Effector memory CD4-positive, alpha-beta T cell (primary cell): Measurements from ENCODE around the gene HACE1.

Source experiments
- DNase-seq, 3 donors: peaks; one replicate each; pipeline ENCODE4 v3.0.0-alpha.2; 2020
- H3K27ac ChIP-seq: 2 replicates; pipeline ENCODE4 v1.7.0; 2013; ENCODE audit warnings: mild to moderate bottlenecking, low read length, moderate library complexity; ENCODE audit not compliant: insufficient read depth, poor library complexity, severe bottlenecking
- H3K27me3 ChIP-seq: replicated peaks from 2 replicates; pipeline ENCODE4 v1.7.0; 2013; ENCODE audit warnings: mild to moderate bottlenecking, low read length; ENCODE audit not compliant: insufficient read depth, control insufficient read depth, poor library complexity, severe bottlenecking
- H3K36me3 ChIP-seq: 2 replicates; pipeline ENCODE4 v1.7.0; 2013; ENCODE audit warnings: mild to moderate bottlenecking, low read length, moderate library complexity; ENCODE audit not compliant: control insufficient read depth, insufficient read depth
- H3K4me1 ChIP-seq: 2 replicates; pipeline ENCODE4 v1.7.0; 2013; ENCODE audit warnings: low read length, mild to moderate bottlenecking; ENCODE audit not compliant: control insufficient read depth, insufficient read depth, poor library complexity, severe bottlenecking
- H3K4me3 ChIP-seq: 2 replicates; pipeline ENCODE4 v1.7.0; 2013; ENCODE audit warnings: low read length, low read depth, mild to moderate bottlenecking; ENCODE audit not compliant: insufficient read depth, poor library complexity, severe bottlenecking
- H3K9me3 ChIP-seq: 2 replicates; pipeline ENCODE4 v1.7.0; 2013; ENCODE audit warnings: mild to moderate bottlenecking, low read length, moderate library complexity; ENCODE audit not compliant: control insufficient read depth

HACE1 gene

GRCh38 chr6:104692008-104692407, 167.7 kb downstream of the HACE1 start:
- H3K27ac ChIP-seq, result no peak overlapping the region
- H3K36me3 ChIP-seq, result no peaks in the 10 kb centered on the region
- no peaks in the 10 kb centered on the region for H3K9me3 ChIP-seq
- no peaks in the 10 kb centered on the region for H3K27me3 ChIP-seq
- DNase-seq, result no peak
- no peak overlapping the region for H3K4me3 ChIP-seq
- no peaks in the 10 kb centered on the region for H3K4me1 ChIP-seq

- H3K4me3 ChIP-seq, result no peak overlapping the region
- H3K27ac ChIP-seq, result no peak overlapping the region
- H3K27me3 ChIP-seq, result no peaks in the 10 kb centered on the region
- no peaks in the 10 kb centered on the region for H3K36me3 ChIP-seq
- no peaks in the 10 kb centered on the region for H3K4me1 ChIP-seq
- no peak for DNase-seq
- no peaks in the 10 kb centered on the region for H3K9me3 ChIP-seq
Observed at GRCh38 chr6:104689551-104690205, 170.0 kb downstream of the HACE1 start.

GRCh38 chr6:104688283-104688969, 171.3 kb downstream of the HACE1 start:
- H3K9me3 ChIP-seq, result no peaks in the 10 kb centered on the region
- DNase-seq, result no peak
- H3K4me1 ChIP-seq, result peaks cover 7% of the 10 kb centered on the region
- H3K36me3 ChIP-seq, result no peaks in the 10 kb centered on the region
- H3K4me3 ChIP-seq, result no peak overlapping the region
- no peaks in the 10 kb centered on the region for H3K27me3 ChIP-seq
- H3K27ac ChIP-seq, result no peak overlapping the region

- no peak for DNase-seq
- H3K4me1 ChIP-seq, result peaks cover 14% of the 10 kb centered on the region
- H3K36me3 ChIP-seq, result no peaks in the 10 kb centered on the region
- H3K4me3 ChIP-seq, result no peak overlapping the region
- no peak overlapping the region for H3K27ac ChIP-seq
- H3K9me3 ChIP-seq, result no peaks in the 10 kb centered on the region
- H3K27me3 ChIP-seq, result no peaks in the 10 kb centered on the region
Observed at GRCh38 chr6:104686550-104687175, 173.1 kb downstream of the HACE1 start.

GRCh38 chr6:104685871-104686549, 173.7 kb downstream of the HACE1 start:
- Histone ChIP-seq H3K27ac (no peak overlapping the region), H3K4me3 (no peak overlapping the region), H3K27me3 (no peaks in the 10 kb centered on the region), H3K36me3 (no peaks in the 10 kb centered on the region), H3K4me1 (peaks cover 14% of the 10 kb centered on the region), H3K9me3 (no peaks in the 10 kb centered on the region)
- DNase-seq, result no peak

GRCh38 chr6:104684911-104685415, 174.8 kb downstream of the HACE1 start:
- Histone ChIP-seq H3K36me3 (no peaks in the 10 kb centered on the region), H3K4me1 (peaks cover 14% of the 10 kb centered on the region), H3K9me3 (no peaks in the 10 kb centered on the region), H3K27ac (no peak overlapping the region), H3K27me3 (no peaks in the 10 kb centered on the region), H3K4me3 (no peak overlapping the region)
- DNase-seq, result no peak

- no peaks in the 10 kb centered on the region for H3K27me3 ChIP-seq
- H3K4me3 ChIP-seq, result no peak overlapping the region
- H3K9me3 ChIP-seq, result no peaks in the 10 kb centered on the region
- H3K4me1 ChIP-seq, result peaks cover 14% of the 10 kb centered on the region
- DNase-seq, result no peak
- no peaks in the 10 kb centered on the region for H3K36me3 ChIP-seq
- H3K27ac ChIP-seq, result no peak overlapping the region
Observed at GRCh38 chr6:104683809-104684208, 175.9 kb downstream of the HACE1 start.

- no peak overlapping the region for H3K4me3 ChIP-seq
- H3K4me1 ChIP-seq, result peaks cover 14% of the 10 kb centered on the region
- no peaks in the 10 kb centered on the region for H3K27me3 ChIP-seq
- H3K27ac ChIP-seq, result no peak overlapping the region
- peak; percentile 24 to 63 (median 38) for DNase-seq
- no peaks in the 10 kb centered on the region for H3K36me3 ChIP-seq
- H3K9me3 ChIP-seq, result no peaks in the 10 kb centered on the region
Observed at GRCh38 chr6:104682722-104683643, 176.7 kb downstream of the HACE1 start.

- Histone ChIP-seq H3K4me3 (no peak overlapping the region), H3K9me3 (no peaks in the 10 kb centered on the region), H3K4me1 (peaks cover 14% of the 10 kb centered on the region), H3K36me3 (no peaks in the 10 kb centered on the region), H3K27me3 (no peaks in the 10 kb centered on the region), H3K27ac (no peak overlapping the region)
- DNase-seq, result no peak
Observed at GRCh38 chr6:104680539-104680938, 179.2 kb downstream of the HACE1 start.
